ENCODE measurements around the gene AMZ1.

GRCh38 chr7:2640846-2641316 is 47.1 kb upstream of the AMZ1 start:
- TF ChIP-seq, protein P1, sequence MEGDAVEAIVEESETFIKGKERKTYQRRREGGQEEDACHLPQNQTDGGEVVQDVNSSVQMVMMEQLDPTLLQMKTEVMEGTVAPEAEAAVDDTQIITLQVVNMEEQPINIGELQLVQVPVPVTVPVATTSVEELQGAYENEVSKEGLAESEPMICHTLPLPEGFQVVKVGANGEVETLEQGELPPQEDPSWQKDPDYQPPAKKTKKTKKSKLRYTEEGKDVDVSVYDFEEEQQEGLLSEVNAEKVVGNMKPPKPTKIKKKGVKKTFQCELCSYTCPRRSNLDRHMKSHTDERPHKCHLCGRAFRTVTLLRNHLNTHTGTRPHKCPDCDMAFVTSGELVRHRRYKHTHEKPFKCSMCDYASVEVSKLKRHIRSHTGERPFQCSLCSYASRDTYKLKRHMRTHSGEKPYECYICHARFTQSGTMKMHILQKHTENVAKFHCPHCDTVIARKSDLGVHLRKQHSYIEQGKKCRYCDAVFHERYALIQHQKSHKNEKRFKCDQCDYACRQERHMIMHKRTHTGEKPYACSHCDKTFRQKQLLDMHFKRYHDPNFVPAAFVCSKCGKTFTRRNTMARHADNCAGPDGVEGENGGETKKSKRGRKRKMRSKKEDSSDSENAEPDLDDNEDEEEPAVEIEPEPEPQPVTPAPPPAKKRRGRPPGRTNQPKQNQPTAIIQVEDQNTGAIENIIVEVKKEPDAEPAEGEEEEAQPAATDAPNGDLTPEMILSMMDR (IDR thresholded peaks at IDR 0.05) = no peak
- no peak for TF ChIP-seq POLR2A (IDR thresholded peaks at IDR 0.05)

All from ovary (tissue), 3 donors.